ENCODE results near the gene SOS2. TPM values are rescaled to one million over a fixed set of nuclear protein-coding genes. Genes with fewer than 3 reads are reported as not detected.

SOS2 gene
- total and polyA plus RNA-seq, 2 donors (not counting 1 experiment from before 2014, with no cell fraction given): 9.6 to 51.0 TPM

DNA sequence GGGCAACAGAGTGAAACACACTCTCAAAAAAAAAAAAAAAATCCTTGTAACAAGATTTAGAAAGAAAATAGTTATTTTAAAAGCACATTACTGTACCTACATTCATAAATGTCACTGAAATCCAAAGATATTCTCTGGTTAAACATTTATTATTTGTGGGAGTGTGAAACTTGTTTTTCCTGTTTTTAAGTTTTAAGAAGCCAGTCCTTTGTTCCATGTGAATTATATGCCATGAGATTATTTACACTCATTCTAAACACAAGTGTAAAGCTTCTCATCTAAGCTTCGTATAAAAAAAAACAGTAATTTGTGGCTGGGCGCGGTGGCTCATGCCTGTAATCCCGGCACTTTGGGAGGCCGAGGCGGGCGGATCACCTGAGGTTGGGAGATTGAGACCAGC, 130.0 kb downstream of the SOS2 start:
- H4K20me1 ChIP-seq (ENCODE audit: control insufficient read depth, insufficient read depth, low read length, poor library complexity, severe bottlenecking): no peaks in the 10 kb centered on the region
- CTCF ChIA-PET: interaction anchor here (0.9 to 10.1 kb wide), 8 partner anchors 16 to 249 kb away, joined by 4 to 182 read pairs (median 5); partner anchors contain the start of gene NEMF

DNA sequence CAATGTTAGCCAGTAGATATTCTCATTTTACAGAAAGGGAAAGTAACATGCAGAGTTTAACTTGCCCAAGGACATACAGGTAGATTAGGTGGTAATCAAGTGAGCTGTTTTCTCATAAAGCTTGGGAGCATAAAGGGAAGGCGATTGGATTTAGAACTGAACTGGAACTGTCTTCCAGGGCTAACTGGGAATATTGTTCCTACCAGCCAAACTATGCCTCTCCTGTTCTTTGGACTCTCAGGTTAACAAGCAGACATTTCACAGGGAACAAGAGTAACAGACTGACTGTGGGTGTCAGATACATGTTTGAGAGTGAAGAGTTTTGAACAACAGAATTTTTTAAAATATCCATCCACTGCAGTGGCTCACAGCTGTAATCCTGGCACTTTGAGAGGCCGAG, 130.6 kb downstream of the SOS2 start:
- no peaks in the 10 kb centered on the region for H3K9me3 Mint-ChIP-seq (ENCODE audit: insufficient read depth)
- no peak overlapping the region for H3K9ac ChIP-seq (ENCODE audit: low read length)
- H3K79me2 ChIP-seq (ENCODE audit: control insufficient read depth, insufficient read depth, low read length): peaks cover 96% of the 10 kb centered on the region
- POLR2A ChIA-PET: interaction anchor here (0.7 to 2.1 kb wide), 3 partner anchors 10 to 248 kb away, joined by 5 to 12 read pairs (median 6); partner anchors contain the start of gene NEMF
- H3K27me3 Mint-ChIP-seq: no peaks in the 10 kb centered on the region
- peaks cover 0 to 5% of the 10 kb centered on the region in 2 experiments for H3K36me3 ChIP-seq (replicated peaks in 1 of 2; ENCODE audit: control extremely low read depth in 1 of 2, control insufficient read depth in 1 of 2, extremely low read depth in 1 of 2, insufficient read depth in 2 of 2, low read length in 1 of 2)
- TF ChIP-seq EZH2 (IDR thresholded peaks at IDR 0.05; ENCODE audit: borderline replicate concordance, insufficient read depth, low read depth, low read length, poor library complexity, severe bottlenecking): no peak
- TF ChIP-seq, protein P1, sequence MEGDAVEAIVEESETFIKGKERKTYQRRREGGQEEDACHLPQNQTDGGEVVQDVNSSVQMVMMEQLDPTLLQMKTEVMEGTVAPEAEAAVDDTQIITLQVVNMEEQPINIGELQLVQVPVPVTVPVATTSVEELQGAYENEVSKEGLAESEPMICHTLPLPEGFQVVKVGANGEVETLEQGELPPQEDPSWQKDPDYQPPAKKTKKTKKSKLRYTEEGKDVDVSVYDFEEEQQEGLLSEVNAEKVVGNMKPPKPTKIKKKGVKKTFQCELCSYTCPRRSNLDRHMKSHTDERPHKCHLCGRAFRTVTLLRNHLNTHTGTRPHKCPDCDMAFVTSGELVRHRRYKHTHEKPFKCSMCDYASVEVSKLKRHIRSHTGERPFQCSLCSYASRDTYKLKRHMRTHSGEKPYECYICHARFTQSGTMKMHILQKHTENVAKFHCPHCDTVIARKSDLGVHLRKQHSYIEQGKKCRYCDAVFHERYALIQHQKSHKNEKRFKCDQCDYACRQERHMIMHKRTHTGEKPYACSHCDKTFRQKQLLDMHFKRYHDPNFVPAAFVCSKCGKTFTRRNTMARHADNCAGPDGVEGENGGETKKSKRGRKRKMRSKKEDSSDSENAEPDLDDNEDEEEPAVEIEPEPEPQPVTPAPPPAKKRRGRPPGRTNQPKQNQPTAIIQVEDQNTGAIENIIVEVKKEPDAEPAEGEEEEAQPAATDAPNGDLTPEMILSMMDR (IDR thresholded peaks at IDR 0.05): no peak
- 100% methylated on average over 1 of the region's 2 CpGs for WGBS (ENCODE audit: insufficient coverage)
- DNase-seq (no peak), ATAC-seq (ENCODE audit: low read depth) (no peak)
- H2AFZ ChIP-seq (ENCODE audit: insufficient read depth, low read depth, low read length, poor library complexity, severe bottlenecking): no peak overlapping the region
- peaks cover 62% of the 10 kb centered on the region for H3K4me1 Mint-ChIP-seq
- H3K4me2 ChIP-seq (replicated peaks; ENCODE audit: low read depth, low read length, poor library complexity, severe bottlenecking): no peak overlapping the region
- peak overlapping the region in 1 of 2 donors; percentile 50 for H3K27ac ChIP-seq (ENCODE audit: low read length in 2 of 2)
- H3K27me3 ChIP-seq (replicated peaks in 1 of 4; ENCODE audit: control extremely low read depth in 1 of 4, control insufficient read depth in 3 of 4, insufficient read depth in 4 of 4, low read length in 3 of 4): no peaks in the 10 kb centered on the region
- no peak overlapping the region for H3K4me3 Mint-ChIP-seq
- no peak overlapping the region for H3K4me3 ChIP-seq (ENCODE audit: control extremely low read depth in 1 of 5, extremely low read depth in 1 of 5, insufficient read depth in 1 of 5, low read depth in 2 of 5, low read length in 4 of 5)
- intact Hi-C loops (cut with micrococcal nuclease): no loop called here
- no peaks in the 10 kb centered on the region for H3K9me3 ChIP-seq (ENCODE audit: control extremely low read depth in 1 of 3, control insufficient read depth in 2 of 3, insufficient read depth in 1 of 3, low read length in 2 of 3)
- H4K20me1 ChIP-seq (ENCODE audit: control insufficient read depth, insufficient read depth, low read length, poor library complexity, severe bottlenecking): no peaks in the 10 kb centered on the region
- CTCF ChIA-PET: interaction anchor here (0.9 to 10.1 kb wide), 7 partner anchors 15 to 249 kb away, joined by 4 to 182 read pairs (median 6); partner anchors contain the start of gene NEMF
- H3K4me1 ChIP-seq (ENCODE audit: control insufficient read depth in 2 of 2, insufficient read depth in 2 of 2, low read length in 2 of 2): peaks cover 36 to 56% of the 10 kb centered on the region in 2 donors
- peak overlapping the region; percentile 70 for H3K27ac Mint-ChIP-seq

More for the DNA sequence above, 130.0 kb downstream of the SOS2 start:
- WGBS (ENCODE audit: insufficient coverage): no CpG with 5 or more reads among the region's 7 CpGs
- Histone ChIP-seq H3K4me1 (ENCODE audit: control insufficient read depth in 2 of 2, insufficient read depth in 2 of 2, low read length in 2 of 2) (peaks cover 31 to 50% of the 10 kb centered on the region in 2 donors), H3K4me2 (replicated peaks; ENCODE audit: low read depth, low read length, poor library complexity, severe bottlenecking) (no peak overlapping the region), H3K36me3 (replicated peaks in 1 of 2; ENCODE audit: control extremely low read depth in 1 of 2, control insufficient read depth in 1 of 2, extremely low read depth in 1 of 2, insufficient read depth in 2 of 2, low read length in 1 of 2) (peaks cover 0 to 5% of the 10 kb centered on the region in 2 experiments), H3K9ac (ENCODE audit: low read length) (no peak overlapping the region), H3K27ac (ENCODE audit: low read length in 2 of 2) (no peak overlapping the region), H3K4me3 (ENCODE audit: control extremely low read depth in 1 of 5, extremely low read depth in 1 of 5, insufficient read depth in 1 of 5, low read depth in 2 of 5, low read length in 4 of 5) (no peak overlapping the region), H3K9me3 (ENCODE audit: control extremely low read depth in 1 of 3, control insufficient read depth in 2 of 3, insufficient read depth in 1 of 3, low read length in 2 of 3) (no peaks in the 10 kb centered on the region), H3K79me2 (ENCODE audit: control insufficient read depth, insufficient read depth, low read length) (peaks cover 98% of the 10 kb centered on the region), H3K27me3 (replicated peaks in 1 of 4; ENCODE audit: control extremely low read depth in 1 of 4, control insufficient read depth in 3 of 4, insufficient read depth in 4 of 4, low read length in 3 of 4) (no peaks in the 10 kb centered on the region), H2AFZ (ENCODE audit: insufficient read depth, low read depth, low read length, poor library complexity, severe bottlenecking) (no peak overlapping the region)
- peaks cover 56% of the 10 kb centered on the region for H3K4me1 Mint-ChIP-seq
- TF ChIP-seq EZH2 (IDR thresholded peaks at IDR 0.05; ENCODE audit: borderline replicate concordance, insufficient read depth, low read depth, low read length, poor library complexity, severe bottlenecking): no peak
- TF ChIP-seq, protein P1 (IDR thresholded peaks at IDR 0.05): no peak
- no peak overlapping the region for H3K27ac Mint-ChIP-seq
- POLR2A ChIA-PET: interaction anchor here (0.6 to 2.1 kb wide), 3 partner anchors 10 to 249 kb away, joined by 5 to 6 read pairs (median 5); partner anchors contain the start of gene NEMF
- DNase-seq (no peak), ATAC-seq (ENCODE audit: low read depth) (no peak)
- no peak overlapping the region for H3K4me3 Mint-ChIP-seq
- H3K9me3 Mint-ChIP-seq (ENCODE audit: insufficient read depth): no peaks in the 10 kb centered on the region
- intact Hi-C loops (cut with micrococcal nuclease): no loop called here
- H3K27me3 Mint-ChIP-seq: no peaks in the 10 kb centered on the region
